GM18907 (cell line): ENCODE results near the gene H2AZ1.
"Not testable (repeated sequence)": the region's sequence is repeated elsewhere in the genome, so short reads cannot be mapped to it uniquely, and the experiment has no call there.

Source experiments
- ATAC-seq: cut with Tn5 transposase; IDR thresholded peaks from one replicate; pipeline ENCODE4 v1.9.1; 2021; ENCODE audit warnings: mild to moderate bottlenecking, moderate library complexity; ENCODE audit not compliant: unreplicated experiment

The H2AZ1 gene

DNA sequence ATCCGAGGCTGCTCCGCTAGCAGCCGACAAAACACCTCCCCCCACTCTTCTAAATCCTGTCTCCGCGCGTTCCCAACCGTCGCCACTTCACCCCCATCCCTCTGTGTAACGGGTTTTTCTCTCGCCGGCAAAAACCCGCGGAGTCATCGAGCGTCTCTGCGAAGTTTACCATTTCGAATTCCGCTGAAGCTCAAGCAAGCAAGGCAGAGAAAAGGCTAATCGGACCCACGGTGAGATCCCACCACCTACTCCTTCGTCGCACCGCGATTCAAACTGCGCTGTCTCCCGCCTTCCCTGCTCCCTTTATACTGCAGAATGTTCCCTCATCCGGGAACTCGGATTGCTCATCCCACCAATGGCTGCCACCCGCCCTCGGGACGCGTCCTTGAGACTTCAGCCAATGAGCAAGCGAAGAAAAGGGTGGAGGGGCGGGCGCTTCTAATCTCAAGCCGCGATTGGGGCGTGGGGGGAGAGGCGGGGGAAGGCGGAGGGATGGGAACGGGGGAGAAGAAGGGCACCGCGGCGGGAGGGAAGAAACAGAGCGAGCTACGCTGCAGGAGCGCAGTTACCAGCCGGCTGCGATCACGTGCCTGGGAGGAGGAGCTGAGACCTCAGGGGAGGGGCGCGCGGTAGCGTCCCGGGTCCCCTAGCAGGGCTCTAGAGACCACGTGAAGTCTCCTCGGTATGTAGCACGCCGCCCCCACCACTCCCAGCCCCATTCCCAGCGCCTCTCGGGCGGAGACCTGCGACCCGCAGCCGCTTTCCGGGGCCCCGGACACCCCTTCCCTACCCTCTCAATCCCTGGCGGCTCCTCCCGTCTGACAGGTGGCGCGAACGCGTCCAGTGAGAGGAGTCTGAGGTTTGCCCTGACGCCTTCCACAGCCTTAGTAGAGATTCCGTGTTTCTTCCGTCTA lies at the start of gene H2AZ1:
H2AZ1 (minus strand) TSS at position 277 of the 914 bp plus-strand sequence; CDS start at position 172, 105 bp downstream.
- ATAC-seq, result peak; percentile 71

DNA sequence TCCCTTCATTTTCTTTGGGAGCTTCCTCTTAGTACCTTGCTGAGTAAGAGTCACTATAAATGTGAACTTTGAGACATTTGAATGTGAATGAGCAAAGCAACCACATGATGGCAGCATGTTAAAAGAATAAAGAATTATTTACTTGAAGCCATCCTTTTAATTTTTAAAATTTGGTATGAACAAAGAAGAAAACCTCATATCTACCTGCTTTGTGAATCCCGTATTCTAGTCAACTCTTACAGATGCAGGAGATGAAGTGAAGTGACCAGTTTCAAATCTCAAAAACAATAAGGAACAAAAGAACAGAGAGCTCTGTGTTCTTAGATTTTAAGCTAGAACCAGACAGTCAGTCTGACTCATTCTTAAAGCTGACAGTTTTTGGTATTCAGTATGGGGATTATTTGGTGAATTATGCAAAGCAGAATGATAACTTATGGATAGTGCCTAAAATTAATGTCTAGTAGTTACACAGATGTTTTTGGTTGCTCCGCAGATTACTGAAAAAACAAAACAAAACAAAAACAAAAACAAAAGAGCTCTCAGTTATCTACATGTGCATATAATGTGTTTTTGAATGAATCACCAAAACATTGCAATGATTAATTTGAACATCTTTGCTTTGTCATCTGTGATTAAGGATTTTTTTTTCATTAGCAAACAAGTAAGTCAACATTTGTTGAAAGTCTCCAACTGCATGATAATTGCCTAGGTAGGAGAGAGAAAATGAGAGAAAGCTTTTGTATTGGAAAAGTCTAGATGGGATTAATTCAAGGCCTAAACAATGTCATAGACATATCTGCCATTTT lies 48.2 kb upstream of the H2AZ1 start:
- ATAC-seq, result no peak

DNA sequence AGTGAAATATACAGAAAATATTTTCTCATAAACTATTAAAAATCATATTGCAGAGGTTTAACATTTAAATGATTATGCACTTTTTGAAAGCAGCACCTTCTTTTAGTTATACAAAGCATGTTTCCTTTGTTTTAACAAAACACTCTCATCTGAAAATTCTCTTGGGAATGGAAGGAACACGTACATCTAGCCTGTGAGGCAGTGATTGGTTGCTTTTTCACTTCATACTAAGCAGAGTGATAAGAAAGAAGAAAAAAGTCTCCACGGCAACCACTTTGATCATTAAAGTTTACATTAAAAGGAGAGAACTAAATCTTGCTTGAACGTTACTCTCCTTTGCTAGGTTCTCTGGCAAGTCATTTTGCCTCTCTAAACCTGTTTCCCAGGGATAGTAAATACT lies 41.7 kb upstream of the H2AZ1 start:
- no peak for ATAC-seq

DNA sequence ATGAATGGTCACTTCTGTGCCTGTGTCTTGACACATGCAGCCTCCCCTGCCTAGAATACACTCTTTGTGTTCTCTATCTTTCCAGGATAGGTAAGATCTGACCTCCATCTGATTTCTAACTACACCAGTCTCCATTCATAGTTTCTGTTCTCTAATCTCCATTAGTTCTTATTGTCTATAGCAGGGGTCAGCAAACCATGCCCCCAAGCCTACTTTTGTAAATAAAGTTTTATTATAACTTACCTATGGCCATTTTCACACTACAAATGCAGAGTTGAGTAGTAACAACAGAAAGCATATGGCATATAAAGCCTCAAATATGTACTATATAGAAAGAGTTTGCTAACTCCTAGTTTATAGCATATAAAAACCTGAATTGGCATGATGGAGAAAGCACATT lies 37.6 kb upstream of the H2AZ1 start:
- ATAC-seq, result no peak

DNA sequence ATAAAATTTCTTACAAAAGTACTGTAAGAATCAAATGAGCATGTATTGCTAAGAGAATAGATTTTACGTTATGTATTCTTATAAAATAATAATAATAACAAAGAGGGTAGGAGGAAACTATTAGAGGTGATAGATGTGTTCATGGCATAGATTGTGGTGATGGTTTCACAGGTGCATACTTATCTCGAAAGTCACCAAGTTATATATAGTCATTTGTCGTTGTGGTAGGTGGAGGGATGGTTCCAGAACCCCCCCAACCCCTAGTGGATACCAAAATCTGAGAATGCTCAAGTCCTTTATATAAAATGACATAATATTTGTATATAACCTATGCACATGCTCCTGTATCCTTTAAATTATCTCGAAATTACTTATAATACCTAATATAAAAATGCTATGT lies 36.7 kb upstream of the H2AZ1 start:
- no peak for ATAC-seq

DNA sequence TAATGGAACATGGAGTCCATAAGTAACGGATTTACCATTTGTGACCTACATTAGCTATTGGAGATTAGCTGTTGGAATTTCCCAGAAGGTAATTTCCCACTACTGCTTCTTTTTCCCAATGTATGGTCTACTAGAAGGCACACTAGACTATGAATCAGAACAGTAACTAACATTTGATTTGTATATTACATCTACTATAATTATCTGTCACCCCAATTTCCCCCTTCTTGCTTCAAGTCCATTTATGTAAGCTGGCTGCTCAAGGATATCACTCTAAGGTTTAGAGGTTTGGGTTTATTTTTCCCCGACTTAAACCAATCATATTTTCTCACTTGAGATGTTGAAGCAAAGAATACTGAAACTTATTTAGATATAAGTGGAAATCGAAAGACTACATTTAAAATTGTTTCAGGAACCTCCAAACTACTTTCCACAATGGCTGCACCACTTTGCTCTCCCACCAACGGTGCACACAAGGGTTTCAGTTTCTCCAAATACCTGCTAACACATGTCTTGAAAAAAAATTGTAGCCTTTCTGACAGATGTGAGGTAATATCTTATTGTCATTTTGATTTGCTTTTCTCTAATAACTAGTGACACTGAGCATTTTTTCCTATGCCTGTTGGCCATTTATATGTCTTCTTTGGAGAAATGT lies 33.3 kb upstream of the H2AZ1 start:
- ATAC-seq, result no peak

DNA sequence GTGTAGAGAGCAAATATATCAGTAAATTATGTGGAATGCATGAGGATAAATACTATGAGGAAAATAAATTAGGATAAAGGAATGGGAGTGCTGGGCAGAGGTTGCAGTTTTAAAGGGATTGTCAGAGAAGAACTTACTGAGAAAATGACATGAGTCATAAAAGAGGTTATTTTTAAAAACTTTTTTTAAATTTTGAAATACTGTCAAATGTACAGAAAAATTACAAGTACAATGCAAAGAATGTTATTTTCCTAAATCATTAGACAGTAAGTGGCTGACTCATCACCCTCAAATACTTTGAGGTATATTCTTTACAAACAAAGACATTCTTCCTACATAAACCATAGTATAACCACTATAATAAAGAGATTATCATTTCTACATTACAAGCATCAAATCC lies 29.8 kb upstream of the H2AZ1 start:
- ATAC-seq, result no peak

DNA sequence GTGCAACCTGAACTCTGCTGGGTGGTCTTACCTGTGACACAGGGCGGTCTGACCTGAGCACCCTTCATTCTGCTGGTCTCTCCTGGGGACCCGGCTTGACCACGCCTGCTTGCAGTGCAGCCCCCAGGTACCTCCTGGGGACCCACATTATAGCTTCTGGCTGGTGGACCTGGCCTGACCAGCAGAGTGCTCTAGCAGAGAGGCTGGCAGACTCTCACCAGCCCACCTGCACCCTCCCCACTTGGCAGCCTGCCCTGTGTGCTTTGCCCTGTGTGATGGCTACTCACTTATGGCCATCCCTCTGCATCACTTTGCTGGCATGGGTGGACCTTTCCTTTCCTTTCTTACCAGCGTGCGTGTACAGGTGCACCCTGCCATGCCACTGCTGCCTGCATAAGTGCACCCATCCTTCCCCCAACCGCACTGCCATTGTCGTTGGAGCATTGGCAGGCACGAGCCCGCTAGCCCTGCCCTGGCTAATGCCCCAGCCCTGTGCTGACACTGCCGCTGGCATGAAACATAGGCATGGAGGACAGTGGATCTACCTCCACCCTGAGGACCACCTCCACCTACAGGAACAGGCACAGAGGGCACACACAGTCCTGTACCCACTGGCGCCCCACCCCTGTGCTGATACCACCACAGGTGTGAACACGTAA lies 21.5 kb upstream of the H2AZ1 start:
- ATAC-seq, result no peak

DNA sequence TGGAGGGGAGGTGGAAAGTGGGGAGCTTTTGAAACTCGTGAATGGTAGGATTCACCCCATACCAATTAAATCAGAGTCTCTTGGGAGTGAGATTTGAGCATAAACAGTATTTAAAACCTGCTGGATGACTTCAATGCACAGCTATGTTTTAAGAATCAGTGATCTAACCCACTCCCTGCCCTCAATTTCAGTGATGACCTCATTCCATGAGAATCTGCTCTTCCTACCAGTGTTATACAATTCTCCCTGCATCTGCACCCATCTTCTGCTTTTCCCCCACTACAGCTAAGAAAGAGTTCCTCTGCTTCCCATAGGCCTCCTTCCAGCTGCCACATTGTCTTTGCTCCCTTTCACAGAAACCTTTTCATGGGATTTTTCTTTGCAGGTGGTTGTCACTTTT lies 18.3 kb upstream of the H2AZ1 start:
- ATAC-seq, result no peak

DNA sequence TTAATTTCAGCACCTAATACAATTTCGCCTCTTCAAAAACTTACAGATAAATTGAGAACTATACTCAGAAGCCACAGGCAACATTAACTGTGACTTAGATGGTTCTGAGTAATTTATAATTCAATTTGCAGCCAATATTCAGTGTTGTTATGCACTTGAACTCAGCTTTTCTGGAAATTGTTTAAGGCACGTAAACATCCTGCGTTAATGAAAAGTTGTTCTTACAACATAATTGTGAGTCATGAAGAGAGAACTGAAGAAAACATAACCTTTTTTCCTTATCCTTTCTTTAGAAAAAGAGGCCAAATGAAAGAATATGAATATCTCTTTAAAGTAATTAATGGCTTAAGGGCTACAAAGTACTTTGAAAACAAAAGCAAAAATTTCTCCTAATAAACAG lies 16.6 kb upstream of the H2AZ1 start:
- ATAC-seq, result no peak

DNA sequence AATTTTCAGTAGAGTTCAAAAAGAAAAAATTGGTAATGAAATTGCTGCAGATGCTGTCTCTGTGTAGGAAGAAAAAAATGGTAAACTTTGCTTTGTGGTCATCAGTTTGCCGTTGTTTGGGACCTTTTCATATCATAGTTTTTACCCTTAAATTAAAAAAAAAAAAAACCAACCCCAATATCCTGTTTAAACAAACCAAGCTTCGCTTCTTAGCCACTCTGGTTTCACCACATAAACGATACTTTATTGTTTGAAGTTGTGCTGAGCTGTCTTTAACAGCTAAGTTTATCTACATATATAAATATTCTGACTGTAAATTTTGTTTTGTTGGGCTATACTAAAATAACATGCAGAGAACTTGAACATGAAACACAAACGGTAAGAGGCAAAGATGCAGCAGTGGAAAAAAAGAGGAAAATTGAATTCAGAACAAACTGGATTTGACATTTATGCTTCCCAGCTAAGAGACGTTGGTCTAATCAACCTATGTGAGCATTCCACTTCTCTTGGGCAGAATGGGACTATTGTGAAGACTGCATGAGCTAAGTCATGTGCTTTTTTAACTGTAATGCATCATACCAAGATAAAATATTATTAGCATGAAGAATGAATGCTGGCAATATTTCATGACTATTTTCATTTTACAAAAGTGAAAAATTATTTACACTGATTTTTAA lies 15.7 kb upstream of the H2AZ1 start:
- ATAC-seq, result no peak

DNA sequence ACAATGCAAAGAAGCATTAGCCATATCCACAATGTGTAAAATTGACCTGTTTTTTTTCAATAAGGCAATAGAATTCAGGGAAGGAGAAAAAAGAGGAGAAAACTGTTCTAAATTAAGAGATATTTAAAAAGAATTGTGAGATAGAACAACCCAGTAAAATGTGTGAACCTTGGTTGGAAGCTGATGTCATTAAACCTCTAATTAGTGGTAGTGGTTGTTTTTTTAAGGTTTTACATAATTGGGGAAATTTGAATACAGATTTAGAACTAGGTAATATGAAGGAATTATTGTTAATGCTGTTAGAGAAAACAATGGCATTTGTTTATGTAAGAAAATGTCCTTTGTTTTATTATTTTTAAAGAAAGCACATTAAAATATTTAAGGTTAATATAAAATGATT lies 15.1 kb upstream of the H2AZ1 start:
- ATAC-seq, result no peak

DNA sequence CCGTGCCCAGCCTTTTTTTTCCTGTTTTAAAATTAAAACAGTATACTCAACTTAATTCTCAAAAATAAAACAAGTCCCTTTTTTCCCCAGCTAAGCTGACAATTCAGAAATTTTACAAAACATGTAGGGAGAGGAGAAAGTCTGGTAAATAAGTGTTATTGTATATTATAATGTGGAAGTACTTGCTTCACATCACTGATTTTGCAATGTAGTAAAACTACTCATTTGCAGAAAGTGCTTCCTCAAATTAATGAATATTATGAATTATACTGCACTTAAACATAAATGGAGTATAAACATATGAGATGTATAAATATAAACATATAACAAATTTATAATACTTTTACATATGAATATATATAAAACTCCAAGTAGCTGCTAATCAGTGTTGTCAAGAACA lies 11.6 kb upstream of the H2AZ1 start:
- no peak for ATAC-seq

DNA sequence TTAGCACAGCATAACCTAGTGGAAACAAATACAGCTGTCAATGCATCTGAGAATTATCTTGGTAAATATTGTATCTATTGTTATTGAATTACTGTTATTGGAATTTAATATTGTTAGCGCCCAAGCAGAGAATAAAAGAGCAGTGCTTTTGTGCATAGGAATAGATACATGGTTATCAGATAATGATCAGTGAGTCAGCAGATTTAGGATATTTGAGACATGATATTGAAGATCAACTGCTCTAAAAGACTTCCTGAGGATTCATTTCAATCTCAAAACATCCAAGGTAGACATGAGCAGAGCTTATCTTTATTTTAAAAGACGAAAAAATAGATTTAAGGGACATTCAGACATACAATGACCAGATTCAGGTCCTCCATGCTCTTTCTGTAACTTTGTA lies 10.6 kb upstream of the H2AZ1 start:
- no peak for ATAC-seq

DNA sequence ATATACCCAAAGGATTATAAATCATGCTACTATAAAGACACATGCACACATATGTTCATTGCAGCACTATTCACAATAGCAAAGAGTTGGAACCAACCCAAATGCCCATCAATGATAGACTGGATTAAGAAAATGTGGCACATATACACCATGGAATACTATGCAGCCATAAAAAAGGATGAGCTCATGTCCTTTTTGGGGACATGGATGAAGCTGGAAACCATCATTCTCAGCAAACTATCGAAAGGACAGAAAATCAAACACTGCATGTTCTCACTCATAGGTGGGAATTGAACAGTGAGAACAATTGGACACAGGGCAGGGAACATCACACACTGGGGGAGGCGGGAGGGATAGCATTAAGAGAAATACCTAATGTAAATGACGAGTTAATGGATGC lies 8.1 kb upstream of the H2AZ1 start:
- not testable (repeated sequence) for ATAC-seq

DNA sequence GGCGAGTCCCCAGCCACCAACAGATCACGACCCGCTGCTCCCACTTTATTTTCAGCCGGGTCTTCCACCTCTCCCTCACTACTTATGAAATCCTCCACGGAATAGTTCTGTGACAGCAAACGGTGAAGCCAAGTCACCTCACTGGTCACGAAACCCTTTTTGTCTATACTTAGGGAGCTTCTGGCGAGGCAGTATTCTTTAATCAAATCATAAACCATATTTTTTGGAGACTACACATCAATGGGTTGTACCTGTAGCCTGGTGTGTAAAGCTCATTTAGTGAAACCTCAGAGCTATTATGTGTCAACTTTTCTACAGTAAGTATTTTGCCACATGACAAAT lies 809 bp upstream of the H2AZ1 start:
- no peak for ATAC-seq

DNA sequence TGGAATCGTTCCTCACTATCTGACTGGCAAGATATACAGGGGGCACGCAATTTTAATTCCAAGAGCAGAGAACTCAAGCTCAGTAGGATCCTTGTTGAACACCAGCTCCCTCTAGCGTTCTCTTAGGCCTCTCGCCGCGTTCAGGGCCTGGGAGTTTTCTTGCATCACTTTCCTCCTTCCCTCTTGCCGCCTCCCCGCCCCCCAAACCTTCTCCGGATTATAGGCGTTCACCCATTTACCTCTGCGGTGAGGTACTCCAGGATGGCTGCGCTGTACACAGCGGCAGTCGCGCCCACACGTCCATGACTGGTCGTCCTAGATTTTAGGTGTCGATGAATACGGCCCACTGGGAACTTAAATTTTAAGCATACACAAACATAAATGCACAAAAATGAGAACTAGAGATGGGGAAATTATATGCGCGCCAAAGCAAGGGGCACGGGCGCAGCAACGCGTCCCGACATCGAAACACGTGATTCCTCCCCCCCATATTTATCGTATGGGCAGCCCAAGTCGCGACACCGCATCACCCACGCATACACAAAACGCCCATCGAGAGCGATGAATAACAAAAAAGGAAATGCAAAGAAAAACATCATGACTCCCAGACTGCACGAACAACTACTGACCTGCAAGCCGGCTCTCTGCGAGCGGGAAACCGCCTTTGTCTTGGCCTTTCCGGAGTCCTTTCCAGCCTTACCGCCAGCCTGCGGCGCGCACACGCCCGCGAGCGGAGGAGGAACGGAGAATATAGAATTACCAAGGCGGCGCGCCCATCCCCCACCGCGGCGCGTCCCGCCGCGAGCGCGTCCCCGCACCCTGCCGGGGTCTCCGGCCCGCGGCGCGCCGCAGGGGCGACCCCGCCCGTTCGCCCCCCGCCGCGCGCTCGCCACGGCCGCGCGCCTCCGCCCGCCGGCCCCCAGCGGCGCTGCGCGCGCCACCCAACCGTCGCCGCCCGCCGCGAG lies 759 bp downstream of the H2AZ1 start:
- ATAC-seq, result peak; percentile 34

DNA sequence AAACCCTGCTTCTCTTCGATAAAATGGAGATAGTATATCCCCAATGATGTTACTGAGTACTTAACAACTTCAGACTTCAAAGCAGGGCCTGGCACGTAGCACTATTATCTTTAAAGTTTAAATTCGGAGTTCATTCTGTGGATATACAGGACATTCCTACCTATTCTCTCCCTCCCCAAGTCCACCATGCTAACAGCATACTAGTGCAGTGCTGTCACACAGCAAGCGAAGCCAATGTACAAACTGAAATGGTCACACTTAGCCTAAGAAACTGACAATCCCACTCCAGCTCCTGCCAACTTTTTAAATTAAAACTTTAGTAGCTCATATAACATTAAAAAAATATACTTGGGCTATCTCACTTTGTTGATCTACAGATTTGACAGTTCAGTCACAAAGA lies 2.5 kb downstream of the H2AZ1 start:
- no peak for ATAC-seq

DNA sequence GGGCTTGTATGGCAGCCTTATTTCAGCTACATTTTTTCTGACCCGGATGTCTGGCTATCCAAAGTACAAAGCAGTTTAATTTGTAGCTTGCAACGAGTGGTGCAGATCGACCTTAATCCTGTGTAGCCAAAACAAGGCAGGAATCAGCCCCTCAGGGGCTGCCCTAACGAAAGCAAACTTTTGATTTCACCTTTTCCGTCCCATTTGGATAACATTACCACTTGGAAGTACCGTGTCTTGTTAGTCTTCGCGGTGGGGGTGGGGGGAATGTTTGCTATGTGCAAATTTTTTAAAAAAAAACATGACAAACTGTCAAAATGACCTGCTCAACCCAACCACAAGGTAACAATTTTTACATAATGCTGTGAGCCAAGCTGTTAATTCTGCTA lies 2.9 kb downstream of the H2AZ1 start:
- ATAC-seq, result no peak
